HepG2 (cell line): ENCODE results near the gene CALN1. TPM values are rescaled to one million over a fixed set of nuclear protein-coding genes. Genes with fewer than 3 reads are reported as not detected.

Experiments
- ATAC-seq: fragments of 200-7000 bp; cut with Tn5 transposase; 3 replicates; pipeline ENCODE4 v1.9.1; 2020; ENCODE audit warnings: mild to moderate bottlenecking, moderate library complexity
- BruUV-seq: library from RNA; stranded (reverse); fragments of 400-500 nt; replicated peaks from 2 replicates; lab custom pipeline; 2021; lab: Mats Ljungman, UMichigan
- CTCF ChIA-PET: fragments of 300-600 bp; formaldehyde crosslinking; extraction: SDS; loops from one replicate; lab custom pipeline; 2021; ENCODE audit warnings: low total read pairs, inconsistent platforms, low intra/inter-chr PET ratio; lab: Yijun Ruan, JAX
- POLR2A ChIA-PET: fragments of 350-600 bp; sonication (Branson Sonifier 250); formaldehyde crosslinking; loops from one replicate; lab custom pipeline; 2020; ENCODE audit warnings: antibody characterized with exemption, inconsistent platforms; lab: Yijun Ruan, JAX
- DNase-seq: peaks from one replicate; pipeline ENCODE4 v3.0.0-alpha.2; 2015; ENCODE audit warnings: low spot score
- FAIRE-seq: peaks from 3 replicates; lab custom pipeline; 2011; peaks lifted over from hg19 to GRCh38; lab: Jason Lieb, UNC
- H2AFZ ChIP-seq: one replicate; pipeline ENCODE4 v1.6.1; 2011; ENCODE audit warnings: low read length, inconsistent platforms
- H3K27ac ChIP-seq: fragments of 300-600 bp; 3 replicates; pipeline ENCODE4 v1.8.0; 2011; ENCODE audit warnings: mixed run types, mild to moderate bottlenecking, mixed read lengths, low read length, inconsistent platforms; ENCODE audit not compliant: insufficient read depth; ENCODE audit errors: extremely low read length
- H3K27me3 ChIP-seq, 2 experiments: fragments of 200-600 bp in 1 of 2; 2 replicates in 1 of 2; 3 replicates in 1 of 2; pipeline versions ENCODE4 v1.6.0 to v1.8.0; 2011; ENCODE audit warnings: low read length in 2 of 2, mild to moderate bottlenecking in 2 of 2, moderate library complexity in 2 of 2, inconsistent platforms in 1 of 2; ENCODE audit not compliant: insufficient read depth in 2 of 2, control insufficient read depth in 1 of 2
- H3K36me3 ChIP-seq, 2 experiments: fragments of 200-600 bp in 1 of 2; replicated peaks in 1 of 2; 2 replicates in 1 of 2; 3 replicates in 1 of 2; pipeline versions ENCODE4 v1.5.1 to v1.8.0; 2011; ENCODE audit warnings: low read length in 2 of 2, inconsistent platforms in 1 of 2; ENCODE audit not compliant: insufficient read depth in 2 of 2, control insufficient read depth in 1 of 2
- H3K4me1 ChIP-seq: 2 replicates; pipeline ENCODE4 v1.5.1; 2012; ENCODE audit warnings: low read length, inconsistent platforms; ENCODE audit not compliant: insufficient read depth
- H3K4me2 ChIP-seq: 2 replicates; pipeline ENCODE4 v1.6.0; 2011; ENCODE audit warnings: low read depth, low read length, inconsistent platforms
- H3K4me3 ChIP-seq, 3 experiments: fragments of 200-600 bp in 1 of 3; sonication (generic), shearing (Covaris generic) in 1 of 3; replicated peaks in 1 of 3; 2 replicates each; pipeline ENCODE4 v1.5.1; 2011 to 2016; ENCODE audit warnings: low read length in 3 of 3, inconsistent platforms in 2 of 3, low read depth in 2 of 3, mild to moderate bottlenecking in 2 of 3, control low read depth in 1 of 3, mixed read lengths in 1 of 3; ENCODE audit not compliant: insufficient read depth in 1 of 3
- H3K79me2 ChIP-seq: one replicate; pipeline ENCODE4 v1.6.1; 2011; ENCODE audit warnings: low read length, inconsistent platforms; ENCODE audit not compliant: insufficient read depth
- H3K9ac ChIP-seq: 2 replicates; pipeline ENCODE4 v1.6.0; 2011; ENCODE audit warnings: mild to moderate bottlenecking, low read depth, low read length, inconsistent platforms; ENCODE audit not compliant: insufficient read depth
- H3K9me3 ChIP-seq: 2 replicates; pipeline ENCODE4 v1.5.1; 2012; ENCODE audit warnings: mild to moderate bottlenecking, low read length
- H4K20me1 ChIP-seq: 2 replicates; pipeline ENCODE4 v1.6.0; 2011; ENCODE audit warnings: inconsistent platforms, mild to moderate bottlenecking, low read length, moderate library complexity; ENCODE audit not compliant: insufficient read depth
- CENPT ChIP-seq: sonication (generic); formaldehyde crosslinking; IDR thresholded peaks from 2 replicates; pipeline ENCODE4 v1.8.0; 2022; ENCODE audit warnings: low read depth, mild to moderate bottlenecking, moderate library complexity, missing genetic modification reagents
- EED ChIP-seq: sonication (generic); formaldehyde crosslinking; IDR thresholded peaks from 2 replicates; pipeline ENCODE4 v1.5.0; 2020; ENCODE audit warnings: mild to moderate bottlenecking, missing genetic modification reagents
- FIP1L1 ChIP-seq: fragments of 200-400 bp; formaldehyde crosslinking; IDR thresholded peaks from 2 replicates; pipeline ENCODE4 v1.6.1; 2018; ENCODE audit warnings: low read depth, mild to moderate bottlenecking, low read length, moderate library complexity, borderline replicate concordance; ENCODE audit not compliant: insufficient read depth
- FLYWCH1 ChIP-seq: sonication (generic); formaldehyde crosslinking; IDR thresholded peaks from 2 replicates; pipeline ENCODE4 v1.8.1; 2023; ENCODE audit warnings: mild to moderate bottlenecking, missing genetic modification reagents
- NFRKB ChIP-seq: fragments of 450-650 bp; IDR thresholded peaks from 2 replicates; pipeline ENCODE4 v1.6.1; 2017
- PHF8 ChIP-seq: sonication (generic); formaldehyde crosslinking; IDR thresholded peaks from 2 replicates; pipeline ENCODE4 v1.5.0; 2020; ENCODE audit warnings: missing genetic modification reagents
- SCMH1 ChIP-seq: sonication (generic); formaldehyde crosslinking; IDR thresholded peaks from 2 replicates; pipeline ENCODE4 v1.9.0; 2021; ENCODE audit warnings: missing genetic modification reagents, mild to moderate bottlenecking, borderline replicate concordance
- ZEB1 ChIP-seq: IDR thresholded peaks from 2 replicates; pipeline ENCODE4 v1.6.1; 2012; ENCODE audit warnings: mild to moderate bottlenecking, low read depth, inconsistent platforms; ENCODE audit not compliant: insufficient replicate concordance
- ZFP1 ChIP-seq: IDR thresholded peaks from 2 replicates; pipeline ENCODE4 v1.6.1; 2016
- ZNF614 ChIP-seq: IDR thresholded peaks from 2 replicates; pipeline ENCODE4 v1.6.1; 2018; ENCODE audit warnings: missing biosample characterization, missing genetic modification reagents, inconsistent platforms, borderline replicate concordance
- ZNF775 ChIP-seq: sonication (generic); formaldehyde crosslinking; IDR thresholded peaks from 2 replicates; pipeline ENCODE4 v1.4.0; 2020; ENCODE audit warnings: missing genetic modification reagents, mild to moderate bottlenecking, moderate library complexity, borderline replicate concordance
- WGBS: methylation state at CpG from one replicate; pipeline ENCODE4 v1.1.6; 2017; ENCODE audit warnings: low lambda C conversion rate; 5-methylcytosine and 5-hydroxymethylcytosine counted together
- in situ Hi-C: cut with HindIII; loops from 2 replicates; pipeline ENCODE4 v1.10.0; 2017; ENCODE audit warnings: low pct_unique_long_range_greater_than_20kb; ENCODE audit not compliant: extremely low pct_ligation_motif_present
- intact Hi-C: fragments of 100-400 bp; cut with micrococcal nuclease; formaldehyde crosslinking; loops from one replicate; pipeline ENCODE4 v1.10.0; 2022; ENCODE audit not compliant: unreplicated experiment
- polyA plus RNA-seq, 8 experiments: library from polyadenylated mRNA; depleted of rRNA in 3 of 8; stranded (reverse) in 7 of 8; unstranded in 1 of 8; fragments of >200 nt; fragmentation: Illumina TruSeq in 4 of 8; extraction: Trizol in 4 of 8; gene quantifications; 2 replicates each; pipeline versions ENCODE4 v1.2.1 to v1.2.3, GENCODE V29; 2011 to 2016; ENCODE audit warnings: low read depth in 4 of 8, missing spikeins in 1 of 8, mixed read lengths in 1 of 8; ENCODE audit not compliant: insufficient read depth in 1 of 8
- total RNA-seq, 5 experiments: library from RNA; depleted of rRNA; stranded (reverse); fragments of >200 nt; fragmentation: Illumina TruSeq; extraction: Trizol; gene quantifications; 2 replicates each; pipeline ENCODE4 v1.2.3, GENCODE V29; 2016; ENCODE audit warnings: low read depth in 1 of 5
- TF ChIP-seq, protein P1 (sequence below): sonication (generic); formaldehyde crosslinking; IDR thresholded peaks from 2 replicates; pipeline ENCODE4 v1.4.0; 2020; ENCODE audit warnings: low read depth, mild to moderate bottlenecking, missing genetic modification reagents
- TF ChIP-seq, protein P2 (sequence below): sonication (generic); formaldehyde crosslinking; IDR thresholded peaks from 2 replicates; pipeline ENCODE4; 2020; ENCODE audit warnings: missing genetic modification reagents, mild to moderate bottlenecking, borderline replicate concordance

The CALN1 gene
- total and polyA plus RNA-seq, 2 of the 13 experiments (the other 11 are each of a cell fraction or from before 2014, with no cell fraction given), result not detected

DNA sequence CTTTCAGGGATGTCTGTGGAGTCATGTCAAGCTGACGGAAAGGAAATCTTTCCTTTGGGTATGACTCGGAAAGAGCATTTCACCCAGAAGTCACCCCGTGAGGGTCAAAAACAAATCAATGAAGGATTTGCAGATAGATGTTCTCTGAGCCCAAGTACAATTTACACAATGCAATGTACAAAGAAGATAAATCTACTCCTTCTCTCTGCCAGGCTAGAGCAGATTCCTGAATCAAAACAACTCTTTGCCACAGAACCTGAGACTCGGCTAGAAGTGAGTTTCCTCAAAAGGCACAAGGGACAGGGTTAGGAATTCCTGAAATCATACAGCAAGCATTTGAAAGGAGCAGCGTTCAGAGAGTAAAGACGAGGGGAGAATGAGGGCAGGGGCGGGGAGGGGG, 34.0 kb upstream of the CALN1 start:
- Histone ChIP-seq H3K27ac (no peak overlapping the region), H3K79me2 (no peaks in the 10 kb centered on the region), H3K4me2 (no peak overlapping the region), H3K36me3 (no peaks in the 10 kb centered on the region), H4K20me1 (no peaks in the 10 kb centered on the region), H3K27me3 (peaks cover 8 to 39% of the 10 kb centered on the region in 2 experiments), H3K4me1 (peaks cover 18% of the 10 kb centered on the region), H2AFZ (no peak overlapping the region)
- POLR2A ChIA-PET, result no interaction called here
- CTCF ChIA-PET, result no interaction called here
- ATAC-seq, result no peak
- DNase-seq, result no peak
- no TSS peak for BruUV-seq
- intact Hi-C loops, result no loop called here
- no peak for FAIRE-seq
- TF ChIP-seq NFRKB (no peak), ZNF614 (no peak), FLYWCH1 (CRISPR knock-in tag) (no peak)
- TF ChIP-seq, all 625 proteins: peak for 0
- H3K9me3 ChIP-seq, result no peaks in the 10 kb centered on the region
- WGBS, result 44% methylated on average over 7 of the region's 7 CpGs
- H3K4me3 ChIP-seq, result no peak overlapping the region
- in situ Hi-C loops, result no loop called here
- H3K9ac ChIP-seq, result no peak overlapping the region

DNA sequence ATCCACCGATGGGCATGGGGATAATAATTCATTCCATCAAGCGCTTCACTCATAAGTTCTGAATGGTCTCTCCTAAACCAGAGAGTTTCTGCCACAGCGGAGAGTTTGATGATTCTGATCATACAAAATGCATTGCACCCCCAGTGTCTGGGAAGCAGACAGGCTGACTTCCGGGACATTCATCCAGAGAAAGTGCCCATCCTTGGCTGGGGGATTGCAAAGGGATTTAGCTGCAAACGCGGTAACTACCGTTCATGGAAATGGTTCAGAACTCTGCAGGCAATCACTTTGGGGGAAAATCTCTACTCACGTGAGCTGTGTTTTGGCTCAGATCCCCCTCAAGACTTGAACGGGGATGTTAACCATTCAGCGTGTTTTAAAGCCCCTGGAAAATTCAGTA, 33.4 kb upstream of the CALN1 start:
- ChIA-PET CTCF (no interaction called here), POLR2A (no interaction called here)
- peak overlapping the region; percentile 63 for H3K4me2 ChIP-seq
- in situ Hi-C loops (no loop called here), intact Hi-C loops (no loop called here)
- no peaks in the 10 kb centered on the region for H4K20me1 ChIP-seq
- no peaks in the 10 kb centered on the region for H3K79me2 ChIP-seq
- no peak overlapping the region for H2AFZ ChIP-seq
- H3K9ac ChIP-seq, result no peak overlapping the region
- BruUV-seq, result no TSS peak
- H3K27ac ChIP-seq, result no peak overlapping the region
- WGBS, result 87% methylated on average over 9 of the region's 10 CpGs
- no peak for DNase-seq
- no peak for FAIRE-seq
- no peak for ATAC-seq
- H3K4me3 ChIP-seq, result no peak overlapping the region
- H3K9me3 ChIP-seq, result no peaks in the 10 kb centered on the region
- H3K36me3 ChIP-seq, result no peaks in the 10 kb centered on the region
- peaks cover 18% of the 10 kb centered on the region for H3K4me1 ChIP-seq
- peaks cover 8 to 39% of the 10 kb centered on the region in 2 experiments for H3K27me3 ChIP-seq
- TF ChIP-seq EED (CRISPR knock-in tag) (no peak), CENPT (CRISPR knock-in tag) (no peak), ZEB1 (no peak), ZNF775 (no peak), SCMH1 (no peak), FIP1L1 (no peak), ZFP1 (no peak), PHF8 (no peak)
- TF ChIP-seq, protein P1, sequence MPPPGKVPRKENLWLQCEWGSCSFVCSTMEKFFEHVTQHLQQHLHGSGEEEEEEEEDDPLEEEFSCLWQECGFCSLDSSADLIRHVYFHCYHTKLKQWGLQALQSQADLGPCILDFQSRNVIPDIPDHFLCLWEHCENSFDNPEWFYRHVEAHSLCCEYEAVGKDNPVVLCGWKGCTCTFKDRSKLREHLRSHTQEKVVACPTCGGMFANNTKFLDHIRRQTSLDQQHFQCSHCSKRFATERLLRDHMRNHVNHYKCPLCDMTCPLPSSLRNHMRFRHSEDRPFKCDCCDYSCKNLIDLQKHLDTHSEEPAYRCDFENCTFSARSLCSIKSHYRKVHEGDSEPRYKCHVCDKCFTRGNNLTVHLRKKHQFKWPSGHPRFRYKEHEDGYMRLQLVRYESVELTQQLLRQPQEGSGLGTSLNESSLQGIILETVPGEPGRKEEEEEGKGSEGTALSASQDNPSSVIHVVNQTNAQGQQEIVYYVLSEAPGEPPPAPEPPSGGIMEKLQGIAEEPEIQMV (CRISPR knock-in tag), result no peak
- TF ChIP-seq, protein P2, sequence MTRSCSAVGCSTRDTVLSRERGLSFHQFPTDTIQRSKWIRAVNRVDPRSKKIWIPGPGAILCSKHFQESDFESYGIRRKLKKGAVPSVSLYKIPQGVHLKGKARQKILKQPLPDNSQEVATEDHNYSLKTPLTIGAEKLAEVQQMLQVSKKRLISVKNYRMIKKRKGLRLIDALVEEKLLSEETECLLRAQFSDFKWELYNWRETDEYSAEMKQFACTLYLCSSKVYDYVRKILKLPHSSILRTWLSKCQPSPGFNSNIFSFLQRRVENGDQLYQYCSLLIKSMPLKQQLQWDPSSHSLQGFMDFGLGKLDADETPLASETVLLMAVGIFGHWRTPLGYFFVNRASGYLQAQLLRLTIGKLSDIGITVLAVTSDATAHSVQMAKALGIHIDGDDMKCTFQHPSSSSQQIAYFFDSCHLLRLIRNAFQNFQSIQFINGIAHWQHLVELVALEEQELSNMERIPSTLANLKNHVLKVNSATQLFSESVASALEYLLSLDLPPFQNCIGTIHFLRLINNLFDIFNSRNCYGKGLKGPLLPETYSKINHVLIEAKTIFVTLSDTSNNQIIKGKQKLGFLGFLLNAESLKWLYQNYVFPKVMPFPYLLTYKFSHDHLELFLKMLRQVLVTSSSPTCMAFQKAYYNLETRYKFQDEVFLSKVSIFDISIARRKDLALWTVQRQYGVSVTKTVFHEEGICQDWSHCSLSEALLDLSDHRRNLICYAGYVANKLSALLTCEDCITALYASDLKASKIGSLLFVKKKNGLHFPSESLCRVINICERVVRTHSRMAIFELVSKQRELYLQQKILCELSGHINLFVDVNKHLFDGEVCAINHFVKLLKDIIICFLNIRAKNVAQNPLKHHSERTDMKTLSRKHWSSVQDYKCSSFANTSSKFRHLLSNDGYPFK (CRISPR knock-in tag), result no peak
